ENCODE measurements around the gene SMU1. TPM values are rescaled to one million over a fixed set of nuclear protein-coding genes. Genes with fewer than 3 reads are reported as not detected.

The SMU1 gene
- total RNA-seq, 1 experiment from 2014 or later, result 30.5 TPM

DNA sequence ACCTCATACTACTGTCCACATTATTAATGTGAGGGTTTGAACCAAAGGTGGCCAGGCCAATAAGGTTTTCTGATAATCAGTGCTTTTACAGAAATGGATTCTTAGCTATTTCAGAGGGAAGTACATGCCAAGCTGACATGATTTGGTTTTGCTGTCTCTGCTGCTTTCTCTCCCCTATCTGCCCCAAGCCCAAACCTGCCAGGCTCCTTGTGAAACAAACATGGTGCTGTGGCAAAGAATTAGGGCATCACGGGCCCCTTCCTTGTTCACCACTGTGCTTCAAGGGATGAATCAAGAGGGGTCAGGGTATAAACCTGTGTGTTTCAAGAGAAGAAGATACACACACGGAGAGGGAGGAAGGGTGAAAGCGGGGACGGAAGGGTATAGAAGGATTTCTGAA is 41.3 kb upstream of the SMU1 start (continued):
- TF ChIP-seq FOSL1 (IDR thresholded peaks at IDR 0.05; ENCODE audit: low read depth) (no peak), EZH2phosphoT487 (IDR thresholded peaks at IDR 0.05; ENCODE audit: borderline replicate concordance) (no peak), CEBPB (IDR thresholded peaks at IDR 0.05; ENCODE audit: low read depth) (no peak), YY1 (IDR thresholded peaks at IDR 0.05; ENCODE audit: extremely low read depth, insufficient replicate concordance, low read depth, low read length) (no peak), EZH2 (IDR thresholded peaks at IDR 0.05) (no peak), RAD21 (IDR thresholded peaks at IDR 0.05; ENCODE audit: low read depth) (no peak), SRF (IDR thresholded peaks at IDR 0.05; ENCODE audit: low read depth) (no peak), ZNF274 (IDR thresholded peaks at IDR 0.05; ENCODE audit: low read depth, low read length) (no peak)

- intact Hi-C loops (cut with micrococcal nuclease), result no loop called here
Observed at GRCh38 chr9:33117306-33117705, 40.8 kb upstream of the SMU1 start.

More at GRCh38 chr9:33117306-33117705, 40.8 kb upstream of the SMU1 start:
- no peaks in the 10 kb centered on the region for H3K9me3 ChIP-seq (ENCODE audit: control insufficient read depth in 1 of 2, insufficient read depth in 1 of 2, low read depth in 1 of 2, low read length in 2 of 2)
- H3K36me3 ChIP-seq (ENCODE audit: control insufficient read depth in 1 of 2, insufficient read depth in 2 of 2, low read length in 2 of 2), result no peaks in the 10 kb centered on the region
- no peak overlapping the region for H2AFZ ChIP-seq (ENCODE audit: low read depth, low read length, poor library complexity, severe bottlenecking)
- TF ChIP-seq MAX (IDR thresholded peaks at IDR 0.05), result no peak
- TF ChIP-seq CBX3 (IDR thresholded peaks at IDR 0.05; ENCODE audit: low read depth), result no peak
- TF ChIP-seq SIN3A (IDR thresholded peaks at IDR 0.05; ENCODE audit: low read depth), result no peak
- TF ChIP-seq ZFX (IDR thresholded peaks at IDR 0.05), result no peak
- no peak for TF ChIP-seq POLR2AphosphoS5 (IDR thresholded peaks at IDR 0.05; ENCODE audit: low read depth, low read length)
- no peak for TF ChIP-seq SP1 (IDR thresholded peaks at IDR 0.05; ENCODE audit: low read depth)
- no peak for TF ChIP-seq REST (IDR thresholded peaks at IDR 0.05; ENCODE audit: low read depth)
- TF ChIP-seq ATF3 (IDR thresholded peaks at IDR 0.05), result no peak
- TF ChIP-seq, protein P1, sequence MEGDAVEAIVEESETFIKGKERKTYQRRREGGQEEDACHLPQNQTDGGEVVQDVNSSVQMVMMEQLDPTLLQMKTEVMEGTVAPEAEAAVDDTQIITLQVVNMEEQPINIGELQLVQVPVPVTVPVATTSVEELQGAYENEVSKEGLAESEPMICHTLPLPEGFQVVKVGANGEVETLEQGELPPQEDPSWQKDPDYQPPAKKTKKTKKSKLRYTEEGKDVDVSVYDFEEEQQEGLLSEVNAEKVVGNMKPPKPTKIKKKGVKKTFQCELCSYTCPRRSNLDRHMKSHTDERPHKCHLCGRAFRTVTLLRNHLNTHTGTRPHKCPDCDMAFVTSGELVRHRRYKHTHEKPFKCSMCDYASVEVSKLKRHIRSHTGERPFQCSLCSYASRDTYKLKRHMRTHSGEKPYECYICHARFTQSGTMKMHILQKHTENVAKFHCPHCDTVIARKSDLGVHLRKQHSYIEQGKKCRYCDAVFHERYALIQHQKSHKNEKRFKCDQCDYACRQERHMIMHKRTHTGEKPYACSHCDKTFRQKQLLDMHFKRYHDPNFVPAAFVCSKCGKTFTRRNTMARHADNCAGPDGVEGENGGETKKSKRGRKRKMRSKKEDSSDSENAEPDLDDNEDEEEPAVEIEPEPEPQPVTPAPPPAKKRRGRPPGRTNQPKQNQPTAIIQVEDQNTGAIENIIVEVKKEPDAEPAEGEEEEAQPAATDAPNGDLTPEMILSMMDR (IDR thresholded peaks at IDR 0.05 in 2 of 3, conservative IDR thresholded peaks at IDR 0.05 in 1 of 3; ENCODE audit: borderline replicate concordance in 1 of 3, insufficient read depth in 1 of 3, low read depth in 2 of 3, low read length in 2 of 3), result no peak
- TF ChIP-seq JUND (IDR thresholded peaks at IDR 0.05), result no peak; the same call in 1 of the 2 replicates
- no peak for TF ChIP-seq EZH2 (IDR thresholded peaks at IDR 0.05)
- TF ChIP-seq FOSL1 (IDR thresholded peaks at IDR 0.05; ENCODE audit: low read depth), result no peak
- no peak for TF ChIP-seq EZH2phosphoT487 (IDR thresholded peaks at IDR 0.05; ENCODE audit: borderline replicate concordance)
- TF ChIP-seq CEBPB (IDR thresholded peaks at IDR 0.05; ENCODE audit: low read depth), result no peak
- TF ChIP-seq TCF7L2 (IDR thresholded peaks at IDR 0.05; ENCODE audit: borderline replicate concordance, extremely low read depth, insufficient read depth, insufficient read length), result no peak
- ATAC-seq, result peak; percentile 75
- H3K4me1 ChIP-seq (ENCODE audit: control insufficient read depth in 1 of 2, insufficient read depth in 2 of 2, low read length in 2 of 2), result peaks cover 11 to 16% of the 10 kb centered on the region in 2 experiments
- no peak overlapping the region for H3K4me3 ChIP-seq (replicated peaks in 1 of 2; ENCODE audit: low read depth in 1 of 2, low read length in 2 of 2)
- H3K9me2 ChIP-seq (ENCODE audit: insufficient read depth), result no peaks in the 10 kb centered on the region
- no peak overlapping the region for H3K9ac ChIP-seq (ENCODE audit: low read length)
- H3K79me2 ChIP-seq (ENCODE audit: insufficient read depth, low read length), result no peaks in the 10 kb centered on the region
- H3K4me2 ChIP-seq (ENCODE audit: low read length), result peak overlapping the region; percentile 32
- no peaks in the 10 kb centered on the region for H4K20me1 ChIP-seq (ENCODE audit: insufficient read depth)
- no peak for DNase-seq (ENCODE audit: low read depth, low spot score)
- CTCF ChIA-PET, result no interaction called here
- no TSS peak for BruUV-seq (replicated peaks)
- POLR2A ChIA-PET, result no interaction called here
- H3K27ac ChIP-seq (ENCODE audit: low read depth, low read length), result no peak overlapping the region; the same call in 1 of the 2 replicates
- no peaks in the 10 kb centered on the region for H3K27me3 ChIP-seq (ENCODE audit: insufficient read depth, low read length)
- RAD21 ChIA-PET (ENCODE audit: low non-redundant PET in 1 of 2, low total read pairs in 2 of 2, uncharacterized antibody in 2 of 2, unreplicated experiment in 2 of 2), result no interaction called here

All from HCT116 (cell line).